HG02885 (cell line): ENCODE results near the gene MAF.

Source experiments
- ATAC-seq: cut with Tn5 transposase; IDR thresholded peaks from one replicate; pipeline ENCODE4 v1.9.1; 2021; ENCODE audit warnings: mild to moderate bottlenecking; ENCODE audit not compliant: unreplicated experiment, poor library complexity

The MAF gene

GRCh38 chr16:79618041-79618691, 17.6 kb upstream of the MAF start:
- no peak for ATAC-seq

DNA sequence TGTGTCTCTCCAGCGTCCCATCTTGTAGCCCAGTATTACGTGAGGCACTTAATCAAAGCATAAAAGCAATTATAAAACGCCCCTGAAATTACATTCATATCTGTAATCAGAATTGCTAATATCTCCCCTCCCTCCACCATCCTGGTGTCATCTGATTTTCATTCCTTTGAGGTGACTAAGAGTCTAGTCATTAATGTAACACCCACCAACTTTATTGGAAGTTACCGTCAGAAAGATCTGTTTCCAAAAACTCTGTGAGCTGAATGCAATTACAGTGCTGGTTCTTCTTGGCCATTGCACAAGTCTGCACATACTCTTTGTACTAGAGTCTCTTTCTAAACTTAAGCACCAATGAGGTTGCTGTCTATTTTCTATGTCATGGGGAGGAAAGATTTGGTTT, 12.5 kb upstream of the MAF start:
- no peak for ATAC-seq

GRCh38 chr16:79612207-79612606, 11.7 kb upstream of the MAF start:
- no peak for ATAC-seq

DNA sequence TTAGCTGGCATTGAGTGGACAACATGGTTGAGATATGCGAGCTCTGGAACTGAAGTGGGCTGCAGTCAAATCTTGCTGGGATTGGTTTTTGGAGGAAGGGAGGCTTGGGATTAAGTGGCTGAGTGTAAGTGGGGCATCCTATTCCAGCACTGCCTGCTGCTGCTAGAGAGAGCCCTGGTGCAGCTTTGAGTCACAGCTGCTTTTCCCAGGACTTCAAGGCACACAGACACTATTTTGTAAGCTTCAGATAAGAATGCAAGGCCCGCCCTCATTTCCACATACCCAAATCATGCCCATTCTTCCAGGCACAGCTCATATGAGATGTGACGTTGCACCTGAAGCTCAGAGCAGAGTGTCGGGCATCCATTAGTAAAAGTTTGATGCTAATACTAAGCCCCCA, 10.2 kb upstream of the MAF start:
- ATAC-seq: no peak

GRCh38 chr16:79609861-79610260, 9.3 kb upstream of the MAF start:
- ATAC-seq: no peak

- no peak for ATAC-seq
These were observed 8.4 kb upstream of the MAF start for GRCh38 chr16:79608976-79609375.

- no peak for ATAC-seq
These were observed 7.0 kb upstream of the MAF start for GRCh38 chr16:79607587-79607986.

GRCh38 chr16:79605999-79606398, 5.5 kb upstream of the MAF start:
- peak; percentile 89 for ATAC-seq

GRCh38 chr16:79603055-79603454, 2.5 kb upstream of the MAF start:
- ATAC-seq: no peak

- ATAC-seq: no peak
These were observed 2.1 kb upstream of the MAF start for GRCh38 chr16:79602628-79603014.

DNA sequence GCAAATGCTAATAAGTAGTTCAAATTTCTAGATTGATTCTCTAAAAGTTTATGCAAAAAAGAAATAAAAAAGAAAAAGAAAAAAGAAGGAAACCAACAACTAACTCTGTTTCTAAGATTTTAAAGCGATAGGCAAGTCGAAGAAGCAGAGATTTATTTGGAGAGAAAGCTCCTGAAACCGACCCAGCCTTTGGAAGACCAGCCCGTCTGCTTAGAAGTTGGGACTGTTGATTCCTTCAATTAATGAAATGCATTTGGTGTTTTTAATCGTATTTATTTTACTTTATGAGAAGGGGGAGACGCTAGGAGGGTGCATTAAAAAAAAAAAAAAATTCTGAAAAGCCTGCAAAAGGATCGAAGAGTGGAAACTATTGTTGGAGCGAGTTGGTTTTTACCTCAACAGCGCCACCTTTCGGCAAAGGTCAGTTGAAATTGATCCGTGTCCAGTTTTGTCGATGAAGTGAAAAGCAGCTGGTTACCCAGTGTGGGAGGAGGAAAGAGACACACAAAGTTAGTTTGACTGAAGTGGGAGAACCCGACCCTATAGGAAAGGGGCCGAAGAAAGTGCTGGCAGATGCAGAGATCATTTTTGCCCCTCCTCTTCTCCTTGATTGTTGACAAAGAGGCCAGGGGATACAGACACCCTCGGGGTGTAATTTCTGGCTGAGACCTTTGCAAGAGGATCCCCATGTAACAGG, 1.5 kb upstream of the MAF start:
- no peak for ATAC-seq

GRCh38 chr16:79601092-79601930, 774 bp upstream of the MAF start:
- ATAC-seq: no peak

DNA sequence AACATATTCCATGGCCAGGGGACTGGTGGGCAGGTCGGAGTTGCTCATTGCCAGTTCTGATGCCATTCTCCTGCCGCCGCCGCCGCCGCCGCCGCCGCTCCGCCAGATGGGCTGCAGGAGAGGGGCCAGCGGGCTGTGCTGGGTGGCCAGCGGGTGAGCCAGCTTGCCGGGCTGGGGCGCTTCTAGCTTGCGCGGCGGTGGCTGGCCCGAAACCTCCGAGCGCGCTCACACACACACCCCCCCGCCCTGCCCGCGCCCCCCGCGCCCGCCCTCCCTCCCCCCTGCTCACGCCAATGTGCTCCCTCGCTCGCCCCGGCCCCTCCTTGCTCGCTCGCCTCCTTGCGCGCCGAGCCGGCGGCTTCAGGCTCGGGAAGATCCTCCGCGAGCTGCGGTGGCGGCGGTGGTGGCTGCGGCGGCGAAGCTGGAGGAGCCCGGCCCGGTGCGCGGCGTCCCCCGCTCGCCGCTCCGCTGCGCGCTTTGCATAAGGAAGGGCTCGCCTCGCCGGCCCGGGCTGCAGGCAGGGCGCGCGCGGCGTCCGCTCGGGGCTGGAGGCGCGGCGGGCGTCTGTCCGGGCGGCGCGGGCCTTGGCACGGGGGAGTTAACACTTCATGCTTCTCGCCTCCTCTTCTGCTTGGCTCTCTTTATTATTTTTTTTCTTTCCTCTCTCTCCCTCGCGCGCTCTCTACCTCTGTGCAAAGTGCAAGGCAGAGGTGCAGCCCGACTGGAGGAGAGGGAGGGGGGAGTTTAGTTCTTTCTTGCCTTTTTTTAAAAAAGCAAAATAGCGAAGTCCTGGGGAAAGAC, 500 bp downstream of the MAF start:
- ATAC-seq: peak; percentile 67

- no peak for ATAC-seq
These were observed 1.2 kb downstream of the MAF start for GRCh38 chr16:79599256-79599836.

GRCh38 chr16:79598348-79599181, 2.0 kb downstream of the MAF start:
- ATAC-seq: no peak

- no peak for ATAC-seq
These were observed 2.5 kb downstream of the MAF start for GRCh38 chr16:79598063-79598347.

DNA sequence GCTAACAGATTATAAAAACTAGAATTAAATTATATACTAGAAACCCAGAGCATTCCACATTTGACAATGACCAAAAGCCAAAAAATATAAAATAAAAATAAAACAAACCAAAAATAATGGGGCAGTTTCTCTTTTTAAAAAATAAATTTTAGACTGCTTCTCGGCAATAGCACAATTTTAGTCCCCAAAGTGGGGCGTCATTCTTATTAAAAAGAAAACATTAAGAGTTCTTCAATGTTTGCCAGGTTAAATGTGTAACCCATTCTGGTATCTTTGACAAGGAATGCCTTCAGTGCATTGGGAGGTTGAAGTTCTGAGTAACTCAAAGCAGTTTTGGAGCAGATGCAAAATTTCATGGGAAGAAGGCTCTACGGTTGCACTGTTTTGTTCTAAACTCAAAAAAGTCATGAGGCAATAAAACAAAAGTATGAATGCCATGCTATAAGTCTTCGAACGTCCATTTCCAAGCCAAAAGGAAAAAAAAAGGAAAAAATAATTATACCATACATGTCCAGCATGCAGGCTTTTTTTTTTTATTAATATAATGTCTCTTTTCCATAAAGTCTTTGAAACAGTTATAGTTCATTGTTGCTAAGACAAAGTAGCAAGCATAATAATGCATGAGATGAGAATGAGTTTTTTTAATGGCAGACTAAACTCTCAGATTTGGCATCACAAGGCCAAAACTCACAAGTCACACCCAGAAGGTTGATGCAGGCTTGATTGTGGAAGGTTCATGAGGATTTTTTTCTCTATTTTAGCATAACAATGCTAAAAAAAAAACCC, 3.1 kb downstream of the MAF start:
- no peak for ATAC-seq

DNA sequence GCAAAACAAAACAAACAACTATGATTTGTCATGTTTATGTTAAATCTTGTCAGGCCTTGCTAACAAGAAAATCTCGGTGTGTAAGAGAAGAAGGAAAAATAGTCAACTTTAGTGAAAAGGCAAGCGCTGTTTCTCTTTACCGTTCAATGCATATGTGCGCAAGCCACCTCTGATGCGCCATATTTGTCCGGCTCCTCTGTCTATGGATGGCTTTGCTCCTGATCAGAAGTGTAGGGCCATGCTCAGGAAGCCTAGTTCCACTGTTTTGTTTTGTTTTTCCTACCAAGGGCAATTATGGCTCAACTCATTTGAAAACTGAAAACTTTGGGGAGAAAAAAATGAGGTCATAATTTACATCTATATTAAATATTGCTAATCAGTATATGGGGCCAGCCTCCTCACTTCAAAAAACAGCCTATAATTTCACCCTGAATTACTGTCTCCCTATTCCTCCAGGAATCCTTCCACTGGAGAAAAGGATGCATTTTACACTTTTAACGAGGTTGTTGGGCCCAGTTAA, 4.5 kb downstream of the MAF start:
- ATAC-seq: no peak

DNA sequence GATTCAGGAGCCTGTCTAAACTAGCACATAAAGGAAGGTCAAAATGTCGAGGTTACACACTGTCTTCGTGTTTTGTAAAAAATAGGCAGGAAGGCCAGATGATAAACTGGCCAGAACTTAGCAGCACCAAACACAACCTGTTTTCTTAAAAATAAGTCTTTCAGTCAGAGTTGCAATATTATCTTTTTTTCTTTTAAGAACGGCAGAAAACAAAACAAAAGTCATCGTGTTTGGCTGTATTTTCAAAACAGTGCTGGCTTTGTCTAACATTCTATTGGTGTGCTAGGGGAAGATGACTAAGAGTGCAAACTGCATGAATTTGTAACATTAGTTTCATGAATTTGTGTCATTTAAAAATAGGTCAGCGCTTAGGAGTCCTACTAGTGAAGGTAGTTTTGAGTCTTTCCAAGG, 5.3 kb downstream of the MAF start:
- ATAC-seq: no peak
